GM19468 (cell line): Measurements from ENCODE around the gene RANBP6.
"Not testable (repeated sequence)": the region's sequence is repeated elsewhere in the genome, so short reads cannot be mapped to it uniquely, and the experiment has no call there.

Experiments
- ATAC-seq: cut with Tn5 transposase; IDR thresholded peaks from one replicate; pipeline ENCODE4 v1.9.1; 2021; ENCODE audit warnings: mild to moderate bottlenecking, moderate library complexity, moderate number of reproducible peaks; ENCODE audit not compliant: unreplicated experiment; ENCODE audit errors: extremely low read depth

Gene RANBP6

GRCh38 chr9:6015278-6016157, at the start of gene RANBP6:
Gene RANBP6 (minus strand): TSS chr9:6015624. CDS start chr9:6015607, 17 bp downstream.
- peak; percentile 88 for ATAC-seq

- ATAC-seq: not testable (repeated sequence)
Observed at GRCh38 chr9:6063146-6063545, 47.7 kb upstream of the RANBP6 start.

- ATAC-seq: no peak
Observed at GRCh38 chr9:6055666-6056065, 40.2 kb upstream of the RANBP6 start.

- no peak for ATAC-seq
Observed at GRCh38 chr9:6055216-6055615, 39.8 kb upstream of the RANBP6 start.

- no peak for ATAC-seq
Observed at GRCh38 chr9:6054280-6055099, 39.1 kb upstream of the RANBP6 start.

GRCh38 chr9:6052293-6052919, 37.0 kb upstream of the RANBP6 start:
- ATAC-seq: no peak

- ATAC-seq: no peak
Observed at GRCh38 chr9:6051511-6051950, 36.1 kb upstream of the RANBP6 start.

- ATAC-seq: no peak
Observed at GRCh38 chr9:6049798-6050197, 34.4 kb upstream of the RANBP6 start.

- no peak for ATAC-seq
Observed at GRCh38 chr9:6048039-6048438, 32.6 kb upstream of the RANBP6 start.

GRCh38 chr9:6047020-6047419, 31.6 kb upstream of the RANBP6 start:
- no peak for ATAC-seq

GRCh38 chr9:6045364-6045763, 29.9 kb upstream of the RANBP6 start:
- no peak for ATAC-seq

- ATAC-seq: no peak
Observed at GRCh38 chr9:6040077-6040476, 24.7 kb upstream of the RANBP6 start.

GRCh38 chr9:6036391-6036790, 21.0 kb upstream of the RANBP6 start:
- ATAC-seq: no peak

- no peak for ATAC-seq
Observed at GRCh38 chr9:6034954-6035353, 19.5 kb upstream of the RANBP6 start.

GRCh38 chr9:6029604-6030274, 14.3 kb upstream of the RANBP6 start:
- no peak for ATAC-seq

- no peak for ATAC-seq
Observed at GRCh38 chr9:6024035-6024554, 8.7 kb upstream of the RANBP6 start.

GRCh38 chr9:6016975-6017374, 1.6 kb upstream of the RANBP6 start:
- ATAC-seq: not testable (repeated sequence)

- no peak for ATAC-seq
Observed at GRCh38 chr9:6014670-6015270, 654 bp downstream of the RANBP6 start.

GRCh38 chr9:6008169-6008979, 7.0 kb downstream of the RANBP6 start:
- ATAC-seq: peak; percentile 52
